Glutamatergic neuron (in vitro differentiated cells): ENCODE data around the gene PTS. TPM values are rescaled to one million over a fixed set of nuclear protein-coding genes. Genes with fewer than 3 reads are reported as not detected.

Experiments used
- DNase-seq: peaks from one replicate; pipeline ENCODE4 v3.0.0; 2022
- H3K27ac Mint-ChIP-seq: one replicate; pipeline ENCODE4 v1.8.0; 2020; ENCODE audit warnings: mild to moderate bottlenecking, mixed read lengths, inconsistent platforms; ENCODE audit not compliant: unreplicated experiment
- H3K27me3 Mint-ChIP-seq: one replicate; pipeline ENCODE4 v1.8.0; 2020; ENCODE audit warnings: mild to moderate bottlenecking, moderate library complexity, mixed read lengths, inconsistent platforms; ENCODE audit not compliant: unreplicated experiment
- H3K36me3 Mint-ChIP-seq: one replicate; pipeline ENCODE4 v1.8.0; 2020; ENCODE audit warnings: mild to moderate bottlenecking, mixed read lengths, inconsistent platforms; ENCODE audit not compliant: unreplicated experiment
- H3K4me1 Mint-ChIP-seq: one replicate; pipeline ENCODE4 v1.8.0; 2020; ENCODE audit warnings: mild to moderate bottlenecking, low read depth, mixed read lengths, inconsistent platforms; ENCODE audit not compliant: unreplicated experiment
- H3K4me3 Mint-ChIP-seq: one replicate; pipeline ENCODE4 v1.8.0; 2020; ENCODE audit warnings: mild to moderate bottlenecking, mixed read lengths, inconsistent platforms; ENCODE audit not compliant: unreplicated experiment
- H3K9me3 Mint-ChIP-seq: one replicate; pipeline ENCODE4 v1.8.0; 2020; ENCODE audit warnings: mild to moderate bottlenecking, moderate library complexity, mixed read lengths, inconsistent platforms; ENCODE audit not compliant: unreplicated experiment
- CTCF ChIP-seq: fragments of 200-600 bp; sonication (generic); IDR thresholded peaks from one replicate; pipeline ENCODE4 v1.5.0; 2021; ENCODE audit not compliant: partially characterized antibody, unreplicated experiment
- total RNA-seq: library from RNA; stranded (reverse); fragmentation: NEBNext Ultra II Directional; extraction: Animal tissue kit (Norgen Biotek cat#: 25700); gene quantifications from one replicate; pipeline ENCODE4 v1.2.1, GENCODE V29; 2021; ENCODE audit not compliant: unreplicated experiment

PTS gene
- total RNA-seq, 1 donor from 2014 or later = 47.7 TPM

- no peak for DNase-seq
- Mint-ChIP-seq H3K4me3 (no peak overlapping the region), H3K9me3 (peaks cover 2% of the 10 kb centered on the region), H3K36me3 (peaks cover 17% of the 10 kb centered on the region), H3K4me1 (no peaks in the 10 kb centered on the region), H3K27me3 (no peaks in the 10 kb centered on the region), H3K27ac (no peak overlapping the region)
- TF ChIP-seq CTCF = no peak
These were observed 21.0 kb downstream of the PTS start for GRCh38 chr11:112247201-112247600.

GRCh38 chr11:112248201-112248600 lies 22.0 kb downstream of the PTS start:
- no peaks in the 10 kb centered on the region for H3K27me3 Mint-ChIP-seq
- H3K36me3 Mint-ChIP-seq = peaks cover 11% of the 10 kb centered on the region
- H3K4me3 Mint-ChIP-seq = no peak overlapping the region
- peaks cover 2% of the 10 kb centered on the region for H3K9me3 Mint-ChIP-seq
- no peak for DNase-seq
- no peak for TF ChIP-seq CTCF
- no peaks in the 10 kb centered on the region for H3K4me1 Mint-ChIP-seq
- H3K27ac Mint-ChIP-seq = no peak overlapping the region

- TF ChIP-seq CTCF = no peak
- H3K36me3 Mint-ChIP-seq = no peaks in the 10 kb centered on the region
- H3K27ac Mint-ChIP-seq = no peak overlapping the region
- peaks cover 2% of the 10 kb centered on the region for H3K9me3 Mint-ChIP-seq
- H3K4me1 Mint-ChIP-seq = no peaks in the 10 kb centered on the region
- H3K27me3 Mint-ChIP-seq = no peaks in the 10 kb centered on the region
- H3K4me3 Mint-ChIP-seq = no peak overlapping the region
- no peak for DNase-seq
These were observed 23.8 kb downstream of the PTS start for GRCh38 chr11:112249871-112250610.

- Mint-ChIP-seq H3K9me3 (peaks cover 2% of the 10 kb centered on the region), H3K27ac (no peak overlapping the region), H3K36me3 (no peaks in the 10 kb centered on the region), H3K27me3 (peaks cover 5% of the 10 kb centered on the region), H3K4me1 (peaks cover 4% of the 10 kb centered on the region), H3K4me3 (no peak overlapping the region)
- no peak for DNase-seq
- no peak for TF ChIP-seq CTCF
These were observed 27.5 kb downstream of the PTS start for GRCh38 chr11:112253605-112254242.
